RPMI8226 (cell line): ENCODE data around the gene CDH5.

Experiments
- DNase-seq: peaks from one replicate; pipeline ENCODE4 v3.0.0-alpha.2; 2015

The CDH5 gene

DNA sequence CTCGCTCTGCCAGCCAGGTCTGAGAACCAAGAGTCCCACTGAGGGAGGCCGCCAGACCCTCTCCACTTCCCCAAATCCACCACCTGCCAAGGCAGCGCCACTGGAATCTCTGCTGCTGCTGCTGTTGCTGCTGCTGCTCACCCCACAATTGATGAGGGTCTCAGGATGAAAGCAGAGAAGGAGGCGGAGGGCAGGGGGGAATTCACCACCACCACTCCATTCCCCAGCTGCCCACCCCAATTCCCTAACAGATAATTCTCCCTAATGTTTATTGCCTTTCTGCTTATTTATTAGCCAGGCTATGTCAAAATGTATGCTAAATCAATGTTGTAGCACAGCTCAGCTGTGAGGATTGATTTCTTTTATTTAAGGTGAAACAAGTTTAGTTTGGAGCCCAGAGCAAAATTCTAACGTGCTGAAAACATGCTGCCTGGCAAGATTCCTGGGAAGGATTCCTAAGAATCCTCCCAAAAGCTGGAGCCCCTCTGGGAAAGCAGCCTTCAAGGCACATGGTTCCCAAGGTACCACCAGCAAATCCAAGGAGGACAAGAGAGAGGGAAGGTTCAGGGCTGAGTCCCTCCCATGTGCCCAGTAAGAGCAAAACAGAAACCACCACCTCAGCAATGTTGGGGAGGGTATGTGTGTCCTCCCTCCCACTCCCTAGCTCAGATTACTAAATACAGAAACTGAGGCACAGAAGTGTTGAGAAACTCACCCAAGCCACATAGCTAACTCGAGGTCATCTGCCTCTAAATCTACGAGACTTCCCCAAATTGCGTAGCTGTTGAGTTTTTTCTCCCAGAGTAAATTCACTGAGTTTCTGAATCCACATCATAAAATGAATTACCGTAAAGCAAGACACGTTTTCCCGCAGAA is 12.2 kb upstream of the CDH5 start:
- DNase-seq: no peak

DNA sequence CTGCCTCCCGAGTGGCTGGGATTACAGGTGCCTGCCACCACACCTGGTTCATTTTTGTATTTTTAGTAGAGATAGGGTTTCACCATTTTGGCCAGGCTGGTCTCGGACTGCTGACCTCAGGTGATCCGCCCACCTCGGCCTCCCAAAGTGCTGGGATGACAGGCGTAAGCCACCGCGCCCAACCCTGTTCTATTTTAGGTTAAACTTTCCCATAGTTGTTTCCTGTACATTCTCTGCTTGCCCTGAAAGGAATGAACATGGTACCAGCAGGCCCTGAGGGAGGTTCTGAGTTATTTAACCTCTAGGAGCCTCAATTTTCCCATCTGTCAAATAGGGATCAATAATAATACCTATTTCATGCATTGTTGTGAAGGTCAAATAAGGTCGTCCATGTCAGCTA is 11.0 kb upstream of the CDH5 start:
- no peak for DNase-seq

DNA sequence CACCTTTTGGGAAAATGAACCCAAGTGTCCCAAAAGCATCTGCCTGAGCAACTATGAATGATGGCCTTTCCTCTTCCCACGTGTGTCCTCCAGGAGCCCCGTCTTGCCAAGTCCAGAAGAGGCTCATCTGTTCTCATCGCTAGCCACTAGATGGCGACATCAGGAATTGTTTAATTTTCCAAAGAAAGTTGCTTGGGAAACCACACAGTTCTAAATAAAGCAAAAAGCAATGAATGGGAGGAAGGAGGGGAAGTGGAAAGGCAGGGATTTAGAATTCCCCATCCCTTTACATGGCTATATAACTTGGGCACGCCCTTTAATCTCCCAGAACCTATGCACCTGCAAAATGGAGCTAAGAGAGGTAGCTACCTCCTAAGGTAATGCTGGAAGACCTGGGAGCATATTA is 9.0 kb upstream of the CDH5 start:
- peak; percentile 53 for DNase-seq

DNA sequence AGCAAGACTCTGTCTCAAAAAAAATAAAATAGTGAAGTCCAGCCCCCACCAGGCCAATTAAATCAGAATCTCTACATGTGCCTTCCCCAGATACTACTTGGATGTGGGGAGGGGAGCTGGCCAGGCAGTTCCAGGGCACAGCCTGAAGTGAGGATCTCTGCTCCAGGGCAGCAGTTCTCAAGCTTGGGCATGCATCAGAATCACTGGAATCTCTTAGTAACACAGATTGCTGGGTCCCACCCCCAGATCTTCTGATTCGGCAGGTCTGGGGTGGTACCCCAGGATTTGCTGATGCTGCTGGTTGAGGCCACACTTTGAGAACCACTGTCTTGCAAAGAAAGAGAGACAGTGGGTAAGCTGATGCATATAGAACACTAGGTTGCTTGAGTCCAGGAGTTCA is 8.3 kb upstream of the CDH5 start:
- no peak for DNase-seq

DNA sequence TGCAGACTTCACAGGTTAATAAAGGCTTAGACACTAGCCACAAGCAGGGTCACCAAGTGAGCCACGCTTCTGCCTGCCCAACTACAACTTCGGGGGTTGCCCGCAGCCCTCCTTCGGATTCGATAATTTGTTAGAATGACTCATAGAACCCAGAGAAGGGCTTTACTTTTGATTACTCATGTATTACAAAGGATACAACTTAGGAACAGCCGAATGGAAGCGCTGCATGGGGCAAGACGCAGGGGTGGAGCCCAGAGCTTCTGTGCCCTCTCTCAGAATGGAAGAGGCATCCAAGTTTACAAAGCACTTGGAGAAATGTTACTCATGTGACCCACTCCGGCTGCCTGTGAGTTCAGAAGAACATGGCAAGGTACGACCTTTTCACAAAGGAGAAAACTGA is 7.5 kb upstream of the CDH5 start:
- DNase-seq: no peak

DNA sequence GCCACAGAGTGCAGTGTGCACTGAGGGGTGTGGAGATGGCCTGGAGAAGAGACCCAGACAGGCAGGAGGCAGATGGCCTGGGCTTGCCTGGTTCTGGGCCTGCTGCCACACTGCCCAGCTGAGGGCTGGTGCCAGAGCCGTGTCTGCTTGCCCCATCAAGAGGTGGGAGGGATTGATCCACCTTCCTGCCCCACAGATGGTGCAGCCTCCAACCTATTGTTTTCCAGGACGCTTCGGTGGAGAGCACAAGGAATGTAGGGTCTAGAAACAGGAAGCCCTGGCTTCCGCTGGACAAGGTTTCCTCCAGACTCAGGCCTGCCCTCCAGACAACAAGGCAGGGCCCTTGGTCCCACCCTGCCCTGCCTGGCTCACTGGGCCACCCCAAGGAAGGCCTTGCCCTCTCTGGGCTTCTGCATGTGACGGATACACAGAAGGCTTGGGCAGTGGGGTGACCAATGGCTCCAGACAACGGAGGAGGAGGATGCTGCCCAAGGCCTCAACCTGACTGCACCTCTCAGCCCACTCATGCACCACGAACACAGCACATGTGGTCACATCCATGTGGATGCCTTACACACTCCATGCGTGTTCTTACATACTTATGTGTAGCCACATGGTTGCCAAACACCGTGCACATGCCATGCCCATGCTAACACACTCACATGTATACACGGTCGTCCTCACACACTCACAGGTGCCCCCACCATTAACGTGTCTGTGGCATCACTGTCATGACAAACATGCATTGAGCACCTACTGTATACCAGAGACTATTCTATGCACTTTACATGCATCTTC is 6.5 kb upstream of the CDH5 start:
- no peak for DNase-seq

DNA sequence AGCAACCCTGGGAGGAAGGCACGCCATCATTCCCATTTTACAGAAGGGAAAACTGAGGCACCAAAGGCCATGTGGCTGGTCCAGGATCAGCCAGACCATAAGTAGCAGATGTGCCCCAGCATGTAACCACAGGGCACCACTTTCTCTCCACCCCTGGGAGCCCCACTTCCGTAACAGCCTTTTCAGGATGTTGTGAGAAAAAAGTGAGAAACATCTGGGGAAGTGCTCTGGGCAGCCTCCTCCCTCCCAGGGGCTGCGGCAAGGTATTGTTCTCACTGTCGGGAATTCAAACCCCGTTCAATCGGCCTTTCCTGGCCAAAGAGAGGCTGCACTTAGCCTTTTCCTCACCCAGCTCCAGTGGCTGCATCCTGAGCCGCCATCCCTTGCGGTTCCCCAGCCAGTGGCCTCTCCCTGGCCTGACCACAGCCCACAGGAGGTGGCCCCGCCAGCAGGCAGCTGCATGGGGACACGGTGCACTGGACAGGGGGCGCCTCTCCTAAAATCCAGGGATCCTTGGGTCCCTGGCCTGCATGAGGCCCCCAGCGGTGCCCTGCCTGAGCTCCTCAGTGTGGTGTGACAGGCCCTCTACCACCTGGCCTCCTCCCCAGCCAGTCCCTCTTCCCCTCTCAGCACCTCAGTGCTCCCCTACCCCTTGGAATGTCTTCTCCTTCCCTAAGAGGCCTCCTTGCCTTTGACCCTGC is 5.7 kb upstream of the CDH5 start:
- peak; percentile 41 for DNase-seq

DNA sequence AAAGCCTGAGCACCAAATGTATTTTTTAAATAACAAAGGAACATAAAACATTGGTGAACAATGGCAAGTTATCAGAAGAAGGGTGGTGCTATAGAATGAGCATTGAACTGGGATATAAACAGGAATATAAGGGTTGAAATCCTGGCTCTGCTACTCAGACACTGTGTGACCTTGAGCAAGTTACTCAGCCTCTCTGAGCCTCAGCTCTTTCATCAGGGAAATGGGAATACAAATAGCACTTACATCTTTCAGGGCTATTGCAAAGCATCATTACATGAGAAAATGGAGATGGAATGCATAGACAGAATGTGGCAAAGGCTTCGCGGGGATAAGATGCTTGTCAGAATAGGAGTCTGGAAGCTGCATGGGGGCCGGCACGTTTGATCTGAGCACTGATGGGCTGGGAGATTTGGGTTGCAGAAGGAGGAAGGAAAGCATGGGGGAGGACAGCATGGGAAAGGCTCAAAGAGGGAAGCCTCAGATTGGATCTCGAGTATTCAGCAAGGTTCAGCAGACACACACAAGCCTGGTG is 4.8 kb upstream of the CDH5 start:
- DNase-seq: no peak

DNA sequence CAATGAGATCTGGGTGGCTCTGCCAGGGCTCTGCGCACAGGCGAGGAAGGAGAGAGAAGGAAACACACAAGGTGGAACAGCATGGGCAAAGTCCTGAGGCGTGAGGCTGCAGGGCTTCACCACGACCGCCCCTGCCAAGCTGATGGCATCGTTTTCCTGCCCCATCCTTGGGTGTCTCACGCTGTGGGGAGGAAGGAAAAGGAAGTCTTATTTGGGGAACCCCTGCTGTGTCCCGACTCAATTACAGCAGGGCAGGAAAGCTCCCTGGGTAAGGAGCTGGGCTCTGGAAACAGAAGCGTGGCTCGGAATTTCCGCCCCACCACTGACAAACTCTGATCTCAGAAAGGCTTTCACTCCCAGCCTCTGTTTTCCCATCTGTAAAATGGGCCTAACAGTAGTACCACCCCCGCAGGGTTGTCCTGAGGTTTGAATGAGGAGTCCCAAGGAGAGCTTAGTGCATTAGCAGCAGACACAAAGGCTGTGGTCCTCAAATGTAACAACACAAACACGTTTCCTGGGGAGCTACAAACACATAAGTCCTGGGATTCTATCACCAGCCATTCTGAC is 3.2 kb upstream of the CDH5 start:
- DNase-seq: no peak

DNA sequence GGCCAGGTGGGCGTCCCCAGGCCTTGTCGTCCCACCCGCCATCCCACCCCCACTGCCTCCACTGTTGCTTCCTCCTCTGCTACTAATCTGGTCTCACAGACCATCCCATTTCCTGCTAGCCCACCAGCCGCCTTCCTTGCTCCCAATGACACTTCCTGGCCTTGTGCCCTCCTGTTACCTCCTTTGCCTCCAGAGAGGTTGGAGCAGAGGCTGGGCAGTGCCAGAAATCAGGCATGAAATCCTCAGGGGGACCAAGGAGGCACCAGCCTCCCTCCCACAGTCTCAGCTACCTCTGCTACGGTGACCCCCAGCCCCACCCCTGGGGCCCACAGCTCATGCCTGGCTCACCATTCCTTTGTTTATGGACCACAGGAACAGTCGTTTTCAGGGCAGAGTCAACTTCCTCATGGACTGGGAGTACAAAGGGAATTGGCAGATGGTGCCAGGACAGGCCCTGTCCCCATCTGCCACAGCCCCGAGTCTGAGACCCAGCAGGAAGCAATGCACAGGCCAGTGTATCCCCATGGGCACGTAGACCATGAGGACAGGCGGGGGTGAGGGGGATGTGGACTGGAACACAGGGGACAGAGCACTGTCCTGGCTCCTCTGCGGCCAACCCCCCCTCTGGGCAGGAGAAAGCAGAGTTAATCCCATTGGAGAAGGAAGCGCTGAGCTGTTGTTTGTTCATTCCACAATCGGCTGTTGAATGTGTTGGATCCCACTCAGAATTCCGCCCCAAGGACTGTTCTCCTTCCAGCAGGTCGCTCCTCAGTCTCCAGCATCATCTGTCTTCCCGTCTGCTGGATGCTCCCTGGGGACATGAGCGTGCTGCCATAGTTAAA is 2.2 kb upstream of the CDH5 start:
- DNase-seq: no peak

DNA sequence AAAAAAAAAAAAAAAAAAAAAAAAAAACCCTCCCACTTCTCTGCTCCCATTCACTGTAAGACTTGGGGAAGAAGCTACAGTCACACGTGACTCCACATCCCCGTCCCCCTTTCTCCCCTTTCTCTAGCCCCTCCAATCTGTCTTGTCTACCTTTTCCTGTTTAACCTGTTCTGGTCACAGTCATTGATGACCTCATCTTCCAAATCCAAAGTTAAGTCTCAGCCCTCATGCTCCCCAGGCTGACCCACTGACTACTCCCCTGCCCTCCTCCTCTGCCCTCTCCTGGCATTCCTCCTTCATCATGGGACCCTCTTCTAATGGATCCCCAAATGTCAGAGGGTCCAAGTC is 1.6 kb upstream of the CDH5 start:
- no peak for DNase-seq

DNA sequence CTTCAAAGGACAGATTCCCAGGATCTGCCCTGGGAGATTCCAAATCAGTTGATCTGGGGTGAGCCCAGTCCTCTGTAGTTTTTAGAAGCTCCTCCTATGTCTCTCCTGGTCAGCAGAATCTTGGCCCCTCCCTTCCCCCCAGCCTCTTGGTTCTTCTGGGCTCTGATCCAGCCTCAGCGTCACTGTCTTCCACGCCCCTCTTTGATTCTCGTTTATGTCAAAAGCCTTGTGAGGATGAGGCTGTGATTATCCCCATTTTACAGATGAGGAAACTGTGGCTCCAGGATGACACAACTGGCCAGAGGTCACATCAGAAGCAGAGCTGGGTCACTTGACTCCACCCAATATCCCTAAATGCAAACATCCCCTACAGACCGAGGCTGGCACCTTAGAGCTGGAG is 840 bp upstream of the CDH5 start:
- peak; percentile 73 for DNase-seq

DNA sequence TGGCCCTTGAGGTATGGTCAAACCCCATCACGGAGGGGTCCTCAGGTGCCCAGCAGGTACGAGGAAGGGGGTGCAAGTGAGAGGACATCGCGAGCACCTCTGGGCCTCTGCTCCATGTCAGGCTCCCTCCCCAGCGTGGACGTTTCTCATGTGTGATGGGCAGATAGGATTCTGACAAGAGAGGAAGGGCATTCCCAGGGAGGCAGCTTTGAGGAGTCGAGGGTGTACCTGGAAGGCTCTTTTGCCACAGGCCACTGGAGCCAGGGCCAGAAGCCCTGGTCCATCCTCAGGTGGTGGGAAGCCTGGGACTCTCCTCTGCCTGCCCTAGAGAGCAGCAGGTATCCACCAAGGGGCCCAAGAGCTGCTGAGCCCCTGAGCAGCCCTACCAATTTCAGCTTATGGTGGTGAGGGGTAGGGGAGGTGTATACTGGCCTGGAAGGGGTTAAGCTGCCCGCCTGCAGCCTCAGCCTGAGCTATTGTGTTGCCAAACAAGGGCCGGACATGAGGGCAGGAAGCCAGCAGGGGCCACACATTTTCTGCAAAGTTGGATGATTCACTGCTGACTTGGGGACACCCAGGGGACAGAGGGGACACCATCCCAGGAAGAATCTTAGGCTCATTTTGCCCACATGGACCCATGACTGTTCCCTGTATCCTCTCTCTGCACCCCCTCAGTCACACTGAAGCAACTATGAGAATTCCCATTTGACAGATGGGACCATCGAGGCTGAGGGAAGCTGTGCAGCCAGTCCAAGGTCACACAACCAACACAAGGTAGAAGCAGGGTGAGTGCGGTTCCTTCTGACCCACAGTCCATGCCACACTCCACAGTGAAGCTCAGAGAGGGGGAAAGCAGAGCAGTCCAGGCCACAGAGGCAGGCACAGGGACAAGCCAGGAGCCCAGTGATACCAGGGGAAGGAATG is 1.7 kb downstream of the CDH5 start:
- DNase-seq: no peak

DNA sequence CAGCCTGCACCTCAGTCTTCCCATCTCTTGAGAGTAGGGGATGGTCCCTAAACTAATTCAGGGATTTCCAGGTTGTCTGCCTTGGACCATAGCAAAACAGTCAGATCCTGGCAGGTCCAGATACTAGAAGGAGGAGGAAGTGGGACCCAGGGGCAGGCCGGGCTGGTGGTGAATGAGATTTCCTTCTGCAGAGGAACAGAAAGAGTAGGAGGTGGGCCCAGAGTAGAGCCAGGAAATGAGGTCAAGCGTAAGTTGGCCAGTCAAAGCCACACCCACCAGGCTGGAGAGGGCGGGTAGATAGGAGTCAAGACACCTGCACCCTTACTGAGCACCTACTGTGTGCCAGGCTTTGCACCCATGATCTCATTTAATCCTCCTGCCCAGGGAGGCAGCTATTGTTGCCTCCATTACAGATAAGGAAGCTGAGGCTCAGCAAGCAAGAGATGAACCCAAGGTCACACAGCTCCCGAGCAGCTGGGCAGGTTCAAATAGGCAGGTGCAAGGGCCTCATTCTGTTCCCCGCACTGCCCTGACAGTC is 2.6 kb downstream of the CDH5 start:
- DNase-seq: peak; percentile 36

DNA sequence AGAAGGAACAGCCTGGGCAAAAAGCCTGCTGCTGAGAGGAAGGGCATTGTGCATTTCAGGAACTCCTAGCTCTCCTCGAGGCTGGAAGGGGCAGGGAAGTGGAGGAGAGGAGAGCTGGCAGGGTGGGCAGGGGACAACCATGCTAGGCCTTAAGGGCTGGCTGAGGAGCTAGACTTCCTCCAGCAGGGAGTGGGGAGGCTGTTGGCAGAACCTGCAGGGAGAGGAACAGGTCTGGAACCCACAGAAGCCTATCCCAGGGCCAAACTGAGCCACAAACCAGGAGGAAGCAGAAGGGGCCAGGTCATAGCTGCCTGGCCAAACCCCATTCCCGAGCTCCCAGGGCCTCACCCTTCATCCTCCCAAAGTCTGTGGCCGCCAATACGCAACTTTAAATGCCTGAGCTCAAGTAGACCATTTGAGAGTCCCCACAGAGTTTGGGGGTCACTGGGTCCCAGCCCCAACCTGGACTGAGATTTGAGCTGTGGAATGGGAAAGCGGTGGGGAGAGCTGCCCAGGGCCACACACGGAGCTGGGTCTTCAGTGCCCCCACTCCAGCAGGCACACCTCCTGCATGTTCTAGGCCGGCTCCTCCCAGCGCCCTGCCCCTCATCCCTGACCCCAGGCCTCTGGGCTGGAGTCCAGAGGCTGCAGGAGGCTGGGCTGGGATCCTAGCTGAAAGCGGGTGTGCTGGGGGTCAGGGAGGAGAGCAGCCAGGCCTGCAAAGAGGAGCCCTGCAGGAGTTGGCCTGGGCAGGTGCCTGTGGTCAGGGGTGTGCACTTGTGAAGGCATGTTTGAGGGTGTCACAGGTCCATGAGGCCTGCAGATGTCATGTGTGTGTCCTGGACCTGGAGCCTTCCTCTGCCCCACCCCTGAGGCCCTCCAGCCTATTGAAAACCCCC is 4.5 kb downstream of the CDH5 start:
- DNase-seq: no peak

DNA sequence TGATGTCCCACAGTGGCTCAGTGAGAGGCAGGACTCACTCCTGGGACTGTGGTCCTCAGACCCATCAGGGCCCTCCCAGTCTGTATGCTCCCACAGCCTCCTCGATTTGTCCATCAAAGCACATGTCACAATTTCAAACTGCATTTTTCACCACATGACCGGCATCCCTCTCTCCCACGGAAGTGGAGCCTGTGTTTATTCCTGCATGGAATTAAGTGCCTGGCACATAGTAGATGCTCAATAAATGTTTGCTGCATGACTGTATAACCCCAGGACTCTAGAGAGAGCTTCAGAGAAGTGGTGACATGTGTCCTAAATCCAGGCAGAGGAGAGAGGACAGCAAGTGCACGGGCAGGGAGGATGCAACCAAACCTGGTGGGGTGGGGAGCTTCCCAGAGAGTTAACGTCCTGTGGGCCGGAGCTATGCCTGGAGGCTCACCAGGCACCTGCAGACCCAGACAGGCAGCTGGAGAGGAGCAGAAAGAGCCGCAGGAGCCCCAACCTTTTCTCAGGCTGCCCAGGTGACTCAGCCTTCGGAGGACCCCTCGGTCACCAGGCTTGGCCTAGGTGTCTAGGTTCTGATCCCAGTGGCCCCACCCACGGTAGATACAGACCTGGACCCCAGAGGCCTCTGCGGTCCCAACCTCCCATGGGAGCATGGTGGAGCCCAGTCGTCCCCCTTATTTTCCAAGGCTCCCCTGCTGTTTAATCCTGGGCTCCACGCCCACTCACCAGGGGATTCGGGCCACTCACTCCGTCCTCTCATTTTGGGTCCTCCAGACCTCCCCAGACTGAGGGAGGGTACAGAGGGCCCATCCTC is 5.8 kb downstream of the CDH5 start:
- no peak for DNase-seq

DNA sequence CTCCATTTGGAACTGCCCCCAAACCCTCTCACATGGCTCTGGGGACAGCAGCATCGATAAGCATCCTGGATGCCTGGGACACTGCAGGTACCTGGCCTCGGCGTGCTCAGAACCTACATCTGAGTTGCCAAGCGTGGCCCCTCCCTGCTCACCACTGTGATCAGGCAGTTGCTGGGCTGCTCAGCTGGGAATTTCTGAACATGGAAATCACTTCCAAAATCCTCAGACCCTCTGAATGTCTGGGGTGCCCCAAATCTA is 6.3 kb downstream of the CDH5 start:
- DNase-seq: no peak

DNA sequence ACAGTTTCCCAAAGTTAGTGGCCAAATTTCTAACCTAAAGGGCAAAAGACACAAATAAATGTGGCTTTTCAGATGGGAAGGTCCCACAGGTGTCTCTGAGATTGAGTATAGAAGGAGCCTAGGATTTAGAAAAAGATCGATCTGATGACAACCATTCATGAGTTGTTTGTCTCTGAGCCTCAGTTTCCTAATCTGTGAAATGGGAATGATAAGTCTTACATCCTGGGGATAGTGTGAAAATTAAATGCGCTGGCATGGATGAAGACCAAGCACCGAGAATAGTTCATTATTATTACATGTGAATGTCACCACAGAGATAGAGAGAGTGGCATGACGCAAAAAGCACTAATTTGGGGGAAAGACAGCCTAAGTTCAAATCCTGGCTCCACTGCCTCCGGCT is 7.2 kb downstream of the CDH5 start:
- DNase-seq: no peak

DNA sequence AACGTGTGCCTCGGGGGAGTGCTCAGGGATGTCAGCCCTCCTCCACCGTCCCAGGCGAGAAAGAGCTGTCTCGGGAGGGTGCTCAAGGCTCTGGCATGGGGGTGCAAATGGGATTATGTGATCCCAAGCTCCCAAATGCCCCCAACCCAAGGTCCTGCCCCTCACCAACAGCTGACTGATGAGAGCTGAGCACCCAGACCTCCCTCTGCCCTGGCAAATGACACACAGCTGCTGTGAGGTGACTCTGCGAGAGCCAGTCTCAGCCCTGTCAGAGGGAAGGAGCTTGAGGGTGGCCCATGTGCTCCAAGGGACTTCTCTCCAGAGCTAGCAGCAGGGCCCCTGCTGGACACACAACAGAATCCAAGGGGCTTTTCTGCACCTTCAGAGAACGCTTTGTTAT is 7.7 kb downstream of the CDH5 start:
- no peak for DNase-seq
